ENCODE data around the gene ADISSP. TPM values are rescaled to one million over a fixed set of nuclear protein-coding genes. Genes with fewer than 3 reads are reported as not detected.

Gene ADISSP
- total and polyA plus RNA-seq, 2 of the 13 experiments (the other 11 are each of a cell fraction or from before 2014, with no cell fraction given) = 38.3 to 90.6 TPM

DNA sequence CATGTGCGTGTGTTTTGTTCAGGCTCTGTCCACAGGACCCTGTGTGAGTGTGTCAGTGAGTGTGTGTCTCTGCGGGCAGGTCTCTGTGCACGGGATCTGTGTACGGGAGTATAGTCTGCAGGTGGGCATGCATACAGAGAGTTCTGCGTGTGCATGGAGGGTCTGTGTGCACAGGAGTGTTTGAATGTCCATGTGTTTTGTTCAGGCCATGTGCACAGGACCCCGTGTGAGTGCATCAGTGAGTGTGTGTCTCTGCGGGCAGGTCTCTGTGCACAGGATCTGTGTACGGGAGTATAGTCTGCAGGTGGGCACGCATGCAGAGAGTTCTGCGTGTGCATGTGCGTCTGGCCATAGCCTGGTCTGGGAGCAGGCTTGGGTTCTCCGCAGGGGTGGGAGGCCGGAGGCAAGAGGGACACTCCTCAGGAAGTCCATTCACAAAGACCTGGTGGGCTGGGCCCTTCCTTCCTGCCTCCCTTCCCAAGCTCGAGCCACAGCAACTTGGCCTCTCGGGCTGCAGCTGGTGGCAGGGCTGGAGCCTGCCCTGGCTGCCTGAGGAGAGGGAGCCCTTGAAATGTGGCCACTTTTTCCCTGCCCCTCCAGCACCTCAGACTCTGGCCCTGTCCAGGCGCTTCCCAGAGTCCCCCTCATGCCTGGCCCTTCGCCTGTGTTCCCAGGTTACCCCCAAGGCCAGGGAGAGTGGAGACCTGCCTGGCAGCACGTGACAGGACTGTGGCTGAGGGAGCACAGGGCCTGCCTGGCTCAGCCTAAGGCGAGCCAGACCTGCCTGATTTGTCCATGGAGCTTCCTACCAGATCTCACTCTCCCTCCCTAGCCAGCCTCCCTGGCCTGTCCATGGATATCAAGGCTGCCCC, 28.3 kb downstream of the ADISSP start (continued):
- TF ChIP-seq, protein P1, sequence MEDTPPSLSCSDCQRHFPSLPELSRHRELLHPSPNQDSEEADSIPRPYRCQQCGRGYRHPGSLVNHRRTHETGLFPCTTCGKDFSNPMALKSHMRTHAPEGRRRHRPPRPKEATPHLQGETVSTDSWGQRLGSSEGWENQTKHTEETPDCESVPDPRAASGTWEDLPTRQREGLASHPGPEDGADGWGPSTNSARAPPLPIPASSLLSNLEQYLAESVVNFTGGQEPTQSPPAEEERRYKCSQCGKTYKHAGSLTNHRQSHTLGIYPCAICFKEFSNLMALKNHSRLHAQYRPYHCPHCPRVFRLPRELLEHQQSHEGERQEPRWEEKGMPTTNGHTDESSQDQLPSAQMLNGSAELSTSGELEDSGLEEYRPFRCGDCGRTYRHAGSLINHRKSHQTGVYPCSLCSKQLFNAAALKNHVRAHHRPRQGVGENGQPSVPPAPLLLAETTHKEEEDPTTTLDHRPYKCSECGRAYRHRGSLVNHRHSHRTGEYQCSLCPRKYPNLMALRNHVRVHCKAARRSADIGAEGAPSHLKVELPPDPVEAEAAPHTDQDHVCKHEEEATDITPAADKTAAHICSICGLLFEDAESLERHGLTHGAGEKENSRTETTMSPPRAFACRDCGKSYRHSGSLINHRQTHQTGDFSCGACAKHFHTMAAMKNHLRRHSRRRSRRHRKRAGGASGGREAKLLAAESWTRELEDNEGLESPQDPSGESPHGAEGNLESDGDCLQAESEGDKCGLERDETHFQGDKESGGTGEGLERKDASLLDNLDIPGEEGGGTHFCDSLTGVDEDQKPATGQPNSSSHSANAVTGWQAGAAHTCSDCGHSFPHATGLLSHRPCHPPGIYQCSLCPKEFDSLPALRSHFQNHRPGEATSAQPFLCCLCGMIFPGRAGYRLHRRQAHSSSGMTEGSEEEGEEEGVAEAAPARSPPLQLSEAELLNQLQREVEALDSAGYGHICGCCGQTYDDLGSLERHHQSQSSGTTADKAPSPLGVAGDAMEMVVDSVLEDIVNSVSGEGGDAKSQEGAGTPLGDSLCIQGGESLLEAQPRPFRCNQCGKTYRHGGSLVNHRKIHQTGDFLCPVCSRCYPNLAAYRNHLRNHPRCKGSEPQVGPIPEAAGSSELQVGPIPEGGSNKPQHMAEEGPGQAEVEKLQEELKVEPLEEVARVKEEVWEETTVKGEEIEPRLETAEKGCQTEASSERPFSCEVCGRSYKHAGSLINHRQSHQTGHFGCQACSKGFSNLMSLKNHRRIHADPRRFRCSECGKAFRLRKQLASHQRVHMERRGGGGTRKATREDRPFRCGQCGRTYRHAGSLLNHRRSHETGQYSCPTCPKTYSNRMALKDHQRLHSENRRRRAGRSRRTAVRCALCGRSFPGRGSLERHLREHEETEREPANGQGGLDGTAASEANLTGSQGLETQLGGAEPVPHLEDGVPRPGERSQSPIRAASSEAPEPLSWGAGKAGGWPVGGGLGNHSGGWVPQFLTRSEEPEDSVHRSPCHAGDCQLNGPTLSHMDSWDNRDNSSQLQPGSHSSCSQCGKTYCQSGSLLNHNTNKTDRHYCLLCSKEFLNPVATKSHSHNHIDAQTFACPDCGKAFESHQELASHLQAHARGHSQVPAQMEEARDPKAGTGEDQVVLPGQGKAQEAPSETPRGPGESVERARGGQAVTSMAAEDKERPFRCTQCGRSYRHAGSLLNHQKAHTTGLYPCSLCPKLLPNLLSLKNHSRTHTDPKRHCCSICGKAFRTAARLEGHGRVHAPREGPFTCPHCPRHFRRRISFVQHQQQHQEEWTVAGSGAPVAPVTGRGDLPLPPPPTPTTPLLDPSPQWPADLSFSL (CRISPR knock-in tag; IDR thresholded peaks at IDR 0.05) = peak; percentile 5; the same call in 1 of the 2 replicates
- no peak for TF ChIP-seq ATF7-NPFF (CRISPR knock-in tag; IDR thresholded peaks at IDR 0.05; ENCODE audit: low read depth)
- TF ChIP-seq, protein P2, sequence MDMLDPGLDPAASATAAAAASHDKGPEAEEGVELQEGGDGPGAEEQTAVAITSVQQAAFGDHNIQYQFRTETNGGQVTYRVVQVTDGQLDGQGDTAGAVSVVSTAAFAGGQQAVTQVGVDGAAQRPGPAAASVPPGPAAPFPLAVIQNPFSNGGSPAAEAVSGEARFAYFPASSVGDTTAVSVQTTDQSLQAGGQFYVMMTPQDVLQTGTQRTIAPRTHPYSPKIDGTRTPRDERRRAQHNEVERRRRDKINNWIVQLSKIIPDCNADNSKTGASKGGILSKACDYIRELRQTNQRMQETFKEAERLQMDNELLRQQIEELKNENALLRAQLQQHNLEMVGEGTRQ (IDR thresholded peaks at IDR 0.05; ENCODE audit: low read depth, low read length) = peak; percentile 81
- TF ChIP-seq, protein P2 (CRISPR knock-in tag; IDR thresholded peaks at IDR 0.05; ENCODE audit: borderline replicate concordance) = peak; percentile 91; the same call in 1 of the 2 replicates
- 0 out of 2 replicates have a peak, but pooled peaks have one; percentile 60 for TF ChIP-seq ZNF331 (CRISPR knock-in tag; IDR thresholded peaks at IDR 0.05)
- no peak for TF ChIP-seq CENPT (CRISPR knock-in tag; IDR thresholded peaks at IDR 0.05; ENCODE audit: low read depth)
- no peak for TF ChIP-seq DMAP1 (CRISPR knock-in tag; IDR thresholded peaks at IDR 0.05)
- TF ChIP-seq ZNF674 (CRISPR knock-in tag; IDR thresholded peaks at IDR 0.05; ENCODE audit: low read depth) = no peak
- TF ChIP-seq IKZF1 (IDR thresholded peaks at IDR 0.05) = no peak
- 0 out of 2 replicates have a peak, but pooled peaks have one; percentile 70 for TF ChIP-seq ZNF546 (CRISPR knock-in tag; conservative IDR thresholded peaks at IDR 0.05)
- TF ChIP-seq ZBTB3 (CRISPR knock-in tag; IDR thresholded peaks at IDR 0.05; ENCODE audit: borderline replicate concordance, low read depth) = no peak
- no peak for TF ChIP-seq SETDB1 (CRISPR knock-in tag; IDR thresholded peaks at IDR 0.05; ENCODE audit: borderline replicate concordance)
- TF ChIP-seq, protein P3, sequence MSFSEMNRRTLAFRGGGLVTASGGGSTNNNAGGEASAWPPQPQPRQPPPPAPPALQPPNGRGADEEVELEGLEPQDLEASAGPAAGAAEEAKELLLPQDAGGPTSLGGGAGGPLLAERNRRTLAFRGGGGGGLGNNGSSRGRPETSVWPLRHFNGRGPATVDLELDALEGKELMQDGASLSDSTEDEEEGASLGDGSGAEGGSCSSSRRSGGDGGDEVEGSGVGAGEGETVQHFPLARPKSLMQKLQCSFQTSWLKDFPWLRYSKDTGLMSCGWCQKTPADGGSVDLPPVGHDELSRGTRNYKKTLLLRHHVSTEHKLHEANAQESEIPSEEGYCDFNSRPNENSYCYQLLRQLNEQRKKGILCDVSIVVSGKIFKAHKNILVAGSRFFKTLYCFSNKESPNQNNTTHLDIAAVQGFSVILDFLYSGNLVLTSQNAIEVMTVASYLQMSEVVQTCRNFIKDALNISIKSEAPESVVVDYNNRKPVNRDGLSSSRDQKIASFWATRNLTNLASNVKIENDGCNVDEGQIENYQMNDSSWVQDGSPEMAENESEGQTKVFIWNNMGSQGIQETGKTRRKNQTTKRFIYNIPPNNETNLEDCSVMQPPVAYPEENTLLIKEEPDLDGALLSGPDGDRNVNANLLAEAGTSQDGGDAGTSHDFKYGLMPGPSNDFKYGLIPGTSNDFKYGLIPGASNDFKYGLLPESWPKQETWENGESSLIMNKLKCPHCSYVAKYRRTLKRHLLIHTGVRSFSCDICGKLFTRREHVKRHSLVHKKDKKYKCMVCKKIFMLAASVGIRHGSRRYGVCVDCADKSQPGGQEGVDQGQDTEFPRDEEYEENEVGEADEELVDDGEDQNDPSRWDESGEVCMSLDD (CRISPR knock-in tag; IDR thresholded peaks at IDR 0.05; ENCODE audit: borderline replicate concordance) = peak; percentile 25; the same call in 1 of the 2 replicates
- TF ChIP-seq, protein P4, sequence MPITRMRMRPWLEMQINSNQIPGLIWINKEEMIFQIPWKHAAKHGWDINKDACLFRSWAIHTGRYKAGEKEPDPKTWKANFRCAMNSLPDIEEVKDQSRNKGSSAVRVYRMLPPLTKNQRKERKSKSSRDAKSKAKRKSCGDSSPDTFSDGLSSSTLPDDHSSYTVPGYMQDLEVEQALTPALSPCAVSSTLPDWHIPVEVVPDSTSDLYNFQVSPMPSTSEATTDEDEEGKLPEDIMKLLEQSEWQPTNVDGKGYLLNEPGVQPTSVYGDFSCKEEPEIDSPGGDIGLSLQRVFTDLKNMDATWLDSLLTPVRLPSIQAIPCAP (CRISPR knock-in tag; IDR thresholded peaks at IDR 0.05; ENCODE audit: low read depth) = no peak
- TF ChIP-seq ZNF607 (CRISPR knock-in tag; IDR thresholded peaks at IDR 0.05; ENCODE audit: borderline replicate concordance) = peak; percentile 82; the same call in 1 of the 2 replicates
- TF ChIP-seq GATAD2A (CRISPR knock-in tag; IDR thresholded peaks at IDR 0.05) = peak; percentile 37; the same call in 1 of the 2 replicates
- TF ChIP-seq NFE2L2 (IDR thresholded peaks at IDR 0.05; ENCODE audit: low read length) = no peak

Data from HepG2 (cell line).